Measurements from ENCODE around the gene TMEM151B. TPM values are rescaled to one million over a fixed set of nuclear protein-coding genes. Genes with fewer than 3 reads are reported as not detected.
A peak's percentile ranks its signal among the peaks of the same experiment; 100 is the strongest.

TMEM151B gene
- total and polyA plus RNA-seq, 2 donors (not counting 1 experiment from before 2014, with no cell fraction given), result 0.01 to 0.10 TPM

DNA sequence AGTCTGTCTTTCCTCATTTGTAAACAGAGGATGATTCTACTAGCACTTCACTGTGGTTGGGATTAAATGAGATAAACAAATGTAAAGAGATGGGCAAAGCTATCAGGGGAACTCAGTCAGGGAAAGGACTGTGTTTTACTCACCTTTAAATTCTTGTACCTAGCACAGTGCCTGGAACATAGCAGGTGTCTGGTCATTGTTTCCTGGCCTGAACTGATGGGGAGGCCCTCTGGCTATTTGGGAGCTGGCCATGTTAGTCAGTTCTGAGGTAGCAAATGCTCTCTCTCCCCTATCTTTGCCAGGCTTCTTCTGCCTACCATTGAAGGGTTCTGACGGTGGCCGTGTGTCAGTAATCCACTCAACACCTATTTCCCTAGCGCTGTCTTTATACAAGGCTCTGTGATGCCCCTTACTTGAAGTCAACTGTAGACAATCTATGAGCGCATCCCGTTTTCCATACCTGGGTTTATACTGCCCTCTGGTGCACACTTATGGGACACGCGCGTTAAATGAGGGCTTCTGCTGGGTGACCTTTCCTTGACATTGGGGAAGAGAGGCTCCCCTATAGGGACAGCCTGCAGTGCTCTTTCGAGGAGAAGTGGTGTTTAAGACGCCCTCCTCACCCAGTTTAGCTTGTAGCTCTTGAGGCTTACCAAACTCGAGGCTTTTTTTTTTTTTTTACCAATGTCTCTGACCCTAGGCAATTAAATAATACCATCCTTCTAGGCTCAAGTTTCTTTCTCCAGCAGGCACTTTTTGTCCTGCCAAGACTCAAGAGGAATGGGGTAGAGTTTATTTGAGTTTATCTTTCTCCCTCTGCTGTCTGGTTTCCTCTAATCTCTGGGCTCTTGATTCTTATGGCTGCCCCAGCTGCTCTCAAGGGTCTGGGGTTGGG lies 68.2 kb downstream of the TMEM151B start:
- Histone ChIP-seq H3K4me3 (ENCODE audit: control extremely low read depth in 1 of 5, extremely low read depth in 1 of 5, insufficient read depth in 1 of 5, low read depth in 2 of 5, low read length in 4 of 5) (no peak overlapping the region), H3K4me2 (replicated peaks; ENCODE audit: low read depth, low read length, poor library complexity, severe bottlenecking) (no peak overlapping the region), H3K9ac (ENCODE audit: low read length) (no peak overlapping the region), H3K27ac (ENCODE audit: low read length in 2 of 2) (no peak overlapping the region), H2AFZ (ENCODE audit: insufficient read depth, low read depth, low read length, poor library complexity, severe bottlenecking) (no peak overlapping the region), H3K36me3 (replicated peaks in 1 of 2; ENCODE audit: control extremely low read depth in 1 of 2, control insufficient read depth in 1 of 2, extremely low read depth in 1 of 2, insufficient read depth in 2 of 2, low read length in 1 of 2) (no peaks in the 10 kb centered on the region), H3K4me1 (ENCODE audit: control insufficient read depth in 2 of 2, insufficient read depth in 2 of 2, low read length in 2 of 2) (peaks cover 0 to 6% of the 10 kb centered on the region in 2 donors), H3K27me3 (replicated peaks in 1 of 4; ENCODE audit: control extremely low read depth in 1 of 4, control insufficient read depth in 3 of 4, insufficient read depth in 4 of 4, low read length in 3 of 4) (peaks cover 0 to 22% (median 19%) of the 10 kb centered on the region in 4 experiments), H3K9me3 (ENCODE audit: control extremely low read depth in 1 of 3, control insufficient read depth in 2 of 3, insufficient read depth in 1 of 3, low read length in 2 of 3) (no peaks in the 10 kb centered on the region), H3K79me2 (ENCODE audit: control insufficient read depth, insufficient read depth, low read length) (no peaks in the 10 kb centered on the region), H4K20me1 (ENCODE audit: control insufficient read depth, insufficient read depth, low read length, poor library complexity, severe bottlenecking) (no peaks in the 10 kb centered on the region)
- Mint-ChIP-seq H3K9me3 (ENCODE audit: insufficient read depth) (no peaks in the 10 kb centered on the region), H3K27ac (no peak overlapping the region), H3K27me3 (peaks cover 24% of the 10 kb centered on the region), H3K4me1 (no peaks in the 10 kb centered on the region), H3K4me3 (no peak overlapping the region)
- no peak for TF ChIP-seq EZH2 (IDR thresholded peaks at IDR 0.05; ENCODE audit: borderline replicate concordance, insufficient read depth, low read depth, low read length, poor library complexity, severe bottlenecking)
- TF ChIP-seq, protein P1, sequence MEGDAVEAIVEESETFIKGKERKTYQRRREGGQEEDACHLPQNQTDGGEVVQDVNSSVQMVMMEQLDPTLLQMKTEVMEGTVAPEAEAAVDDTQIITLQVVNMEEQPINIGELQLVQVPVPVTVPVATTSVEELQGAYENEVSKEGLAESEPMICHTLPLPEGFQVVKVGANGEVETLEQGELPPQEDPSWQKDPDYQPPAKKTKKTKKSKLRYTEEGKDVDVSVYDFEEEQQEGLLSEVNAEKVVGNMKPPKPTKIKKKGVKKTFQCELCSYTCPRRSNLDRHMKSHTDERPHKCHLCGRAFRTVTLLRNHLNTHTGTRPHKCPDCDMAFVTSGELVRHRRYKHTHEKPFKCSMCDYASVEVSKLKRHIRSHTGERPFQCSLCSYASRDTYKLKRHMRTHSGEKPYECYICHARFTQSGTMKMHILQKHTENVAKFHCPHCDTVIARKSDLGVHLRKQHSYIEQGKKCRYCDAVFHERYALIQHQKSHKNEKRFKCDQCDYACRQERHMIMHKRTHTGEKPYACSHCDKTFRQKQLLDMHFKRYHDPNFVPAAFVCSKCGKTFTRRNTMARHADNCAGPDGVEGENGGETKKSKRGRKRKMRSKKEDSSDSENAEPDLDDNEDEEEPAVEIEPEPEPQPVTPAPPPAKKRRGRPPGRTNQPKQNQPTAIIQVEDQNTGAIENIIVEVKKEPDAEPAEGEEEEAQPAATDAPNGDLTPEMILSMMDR (IDR thresholded peaks at IDR 0.05), result peak; percentile 82
- intact Hi-C loops (cut with micrococcal nuclease), result loop anchor here (1.0 kb wide), 4 partner anchors 70 to 238 kb away; no protein-coding TSS in a partner anchor
- DNase-seq (peak; percentile 80), ATAC-seq (ENCODE audit: low read depth) (peak; percentile 83)
- WGBS (ENCODE audit: insufficient coverage), result 5% methylated on average over 8 of the region's 11 CpGs
- ChIA-PET CTCF (interaction anchor here (0.6 to 6.4 kb wide), 29 partner anchors 9 to 570 kb away, joined by 3 to 70 read pairs (median 4); partner anchors contain the start of genes AARS2, CDC5L, SLC35B2 and TMEM151B), POLR2A (interaction anchor here (0.7 to 1.6 kb wide), 2 partner anchors 49 to 71 kb away, joined by 3 to 4 read pairs; no protein-coding TSS in a partner anchor)
